ENCODE data around the gene ABCC10. TPM values are rescaled to one million over a fixed set of nuclear protein-coding genes. Genes with fewer than 3 reads are reported as not detected.
"Not testable (repeated sequence)": the region's sequence is repeated elsewhere in the genome, so short reads cannot be mapped to it uniquely, and the experiment has no call there.

Gene ABCC10
- 15.0 and 21.7 TPM in 2 replicates for total RNA-seq

DNA sequence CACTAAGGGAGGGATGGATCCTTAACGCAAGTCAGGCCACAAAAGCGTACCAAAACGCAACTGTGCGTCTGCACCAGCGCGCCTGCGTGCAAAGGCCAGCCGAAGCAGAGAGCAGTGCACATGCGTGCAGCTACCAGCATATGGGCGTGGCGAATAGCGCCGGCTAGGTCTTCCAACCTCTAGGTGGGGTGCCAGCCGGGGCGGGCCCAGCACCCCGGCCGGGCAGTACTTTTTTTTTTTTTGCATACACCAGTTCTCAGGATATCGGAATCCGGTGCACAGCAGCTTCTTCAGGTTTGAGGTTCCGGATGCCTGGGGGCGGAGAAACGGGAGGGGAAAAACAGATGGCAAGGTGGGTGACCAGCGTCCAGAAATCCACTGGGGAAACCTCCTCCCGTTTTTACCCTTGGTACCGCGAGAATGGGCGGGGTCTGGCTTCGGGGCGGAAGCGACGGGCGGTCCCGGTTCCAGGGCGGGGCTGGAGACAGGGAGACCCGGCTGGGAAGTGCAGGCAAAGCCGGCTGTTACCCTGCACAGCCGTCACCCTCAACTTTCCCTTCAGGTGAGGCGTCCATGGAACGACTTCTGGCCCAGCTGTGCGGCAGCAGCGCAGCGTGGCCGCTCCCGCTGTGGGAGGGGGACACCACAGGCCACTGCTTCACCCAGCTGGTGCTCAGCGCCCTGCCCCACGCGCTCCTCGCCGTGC, at the start of gene ABCC10:
TSS of gene ABCC10 (plus strand) at position 136 of the 706 bp plus-strand sequence. CDS start at position 574, 438 bp downstream.
- peak; percentile 77 for DNase-seq (ENCODE audit: low read depth, low spot score)

GRCh38 chr6:43377710-43378229, 49.6 kb upstream of the ABCC10 start:
- DNase-seq (ENCODE audit: low read depth, low spot score): no peak

- DNase-seq (ENCODE audit: low read depth, low spot score): no peak
These were observed 48.7 kb upstream of the ABCC10 start for GRCh38 chr6:43378631-43379030.

GRCh38 chr6:43380858-43381257, 46.5 kb upstream of the ABCC10 start:
- not testable (repeated sequence) for DNase-seq (ENCODE audit: low read depth, low spot score)

DNA sequence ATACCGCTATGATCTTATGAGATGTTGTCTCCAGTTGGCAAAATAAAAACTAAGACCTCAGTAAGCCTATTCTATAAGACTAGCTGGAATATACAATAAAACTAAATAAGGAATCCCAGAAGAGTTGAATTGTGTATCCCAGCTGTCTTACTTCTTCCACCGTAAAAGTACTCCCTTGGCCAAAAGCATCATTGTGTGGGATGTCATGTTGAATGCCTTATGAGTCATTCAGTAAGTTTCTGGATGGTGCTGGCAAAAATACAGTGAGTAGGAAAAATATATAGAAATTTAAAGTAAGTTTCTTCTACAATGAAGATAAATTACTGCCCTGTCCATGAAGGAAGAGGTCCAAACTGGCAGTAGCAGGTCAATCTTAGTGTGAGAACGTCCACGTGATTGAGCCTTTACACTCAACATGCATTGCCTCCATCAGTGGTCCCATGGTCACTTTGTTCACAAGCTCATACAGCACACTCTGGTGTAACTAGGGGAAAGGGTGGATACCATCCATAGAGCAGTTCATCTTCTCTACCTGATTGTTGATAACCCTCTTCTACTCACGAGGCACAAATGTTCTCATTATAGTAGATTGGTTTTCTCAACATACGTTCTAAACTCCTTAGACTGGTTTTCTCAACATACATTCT, 44.2 kb upstream of the ABCC10 start:
- no peak for DNase-seq (ENCODE audit: low read depth, low spot score)

- no peak for DNase-seq (ENCODE audit: low read depth, low spot score)
These were observed 40.8 kb upstream of the ABCC10 start for GRCh38 chr6:43386492-43386891.

GRCh38 chr6:43389730-43390295, 37.5 kb upstream of the ABCC10 start:
- no peak for DNase-seq (ENCODE audit: low read depth, low spot score)

GRCh38 chr6:43390753-43391439, 36.4 kb upstream of the ABCC10 start:
- not testable (repeated sequence) for DNase-seq (ENCODE audit: low read depth, low spot score)

DNA sequence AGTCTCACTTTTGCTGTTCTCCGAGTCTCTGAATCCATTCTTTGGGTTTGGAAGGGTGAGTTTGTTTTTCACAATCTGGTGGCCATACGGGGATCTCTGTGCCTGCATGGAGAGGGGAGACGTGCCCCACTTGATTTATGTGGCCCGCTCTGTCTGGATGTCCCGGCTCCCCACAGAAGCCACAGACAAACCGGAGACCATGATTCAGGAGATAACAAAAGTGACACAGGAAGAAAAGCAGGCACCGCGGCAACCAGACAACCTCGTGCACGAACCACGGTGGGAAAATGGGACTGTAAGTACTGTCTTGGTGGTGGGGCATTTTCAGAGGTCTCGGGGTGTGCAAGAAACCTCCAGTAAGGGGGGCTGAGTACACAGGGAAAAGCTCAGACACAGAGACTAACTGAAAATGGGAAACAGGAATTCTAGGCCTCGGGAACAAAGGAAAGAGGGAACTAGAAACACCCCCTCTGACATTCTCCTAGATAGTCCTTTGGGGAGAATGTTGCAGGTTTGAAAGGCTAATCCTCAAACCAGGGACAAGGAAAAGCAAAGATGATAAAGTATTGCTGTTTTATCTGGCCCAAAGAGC, 35.8 kb upstream of the ABCC10 start:
- DNase-seq (ENCODE audit: low read depth, low spot score): no peak

- not testable (repeated sequence) for DNase-seq (ENCODE audit: low read depth, low spot score)
These were observed 34.2 kb upstream of the ABCC10 start for GRCh38 chr6:43393133-43393532.

GRCh38 chr6:43393602-43394001, 33.7 kb upstream of the ABCC10 start:
- DNase-seq (ENCODE audit: low read depth, low spot score): no peak

- DNase-seq (ENCODE audit: low read depth, low spot score): no peak
These were observed 32.4 kb upstream of the ABCC10 start for GRCh38 chr6:43394982-43395381.

- DNase-seq (ENCODE audit: low read depth, low spot score): no peak
These were observed 31.6 kb upstream of the ABCC10 start for GRCh38 chr6:43395776-43396175.

DNA sequence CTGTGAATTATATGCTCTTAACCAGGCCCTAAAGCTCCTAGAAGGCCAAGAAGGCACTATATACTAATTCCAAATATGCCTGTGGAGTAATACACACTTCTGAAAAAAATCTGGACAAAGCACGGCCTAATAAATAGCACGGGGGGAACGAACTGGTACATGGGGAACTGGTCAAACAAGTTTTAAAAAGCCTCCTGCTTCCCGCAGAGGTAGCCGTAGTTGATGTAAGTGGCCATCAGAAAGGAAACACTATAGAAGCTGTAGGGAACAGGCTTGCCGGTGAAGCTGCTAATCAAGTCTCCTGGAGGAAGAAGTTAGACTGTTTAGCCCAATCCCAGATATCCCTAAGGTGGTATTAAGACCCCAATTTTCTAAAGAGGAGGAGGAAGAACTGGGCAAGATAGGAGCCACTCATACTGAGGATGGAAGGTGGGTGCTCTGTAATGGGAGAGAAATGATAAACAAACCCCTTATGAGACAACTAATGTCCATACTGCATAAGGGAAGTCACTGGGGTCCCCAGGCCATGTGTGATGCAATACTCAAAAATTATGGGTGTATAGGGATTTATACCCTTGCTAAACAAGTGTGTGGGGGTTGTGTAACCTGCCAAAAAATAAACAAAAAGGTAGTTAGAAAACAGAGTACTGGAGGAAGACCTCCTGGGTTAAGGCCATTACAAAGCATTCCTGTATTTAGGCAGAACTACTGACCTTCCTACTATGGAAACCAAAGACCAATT, 30.8 kb upstream of the ABCC10 start:
- DNase-seq (ENCODE audit: low read depth, low spot score): no peak

- DNase-seq (ENCODE audit: low read depth, low spot score): no peak
These were observed 27.3 kb upstream of the ABCC10 start for GRCh38 chr6:43399932-43400487.

- no peak for DNase-seq (ENCODE audit: low read depth, low spot score)
These were observed 25.6 kb upstream of the ABCC10 start for GRCh38 chr6:43401730-43402129.

DNA sequence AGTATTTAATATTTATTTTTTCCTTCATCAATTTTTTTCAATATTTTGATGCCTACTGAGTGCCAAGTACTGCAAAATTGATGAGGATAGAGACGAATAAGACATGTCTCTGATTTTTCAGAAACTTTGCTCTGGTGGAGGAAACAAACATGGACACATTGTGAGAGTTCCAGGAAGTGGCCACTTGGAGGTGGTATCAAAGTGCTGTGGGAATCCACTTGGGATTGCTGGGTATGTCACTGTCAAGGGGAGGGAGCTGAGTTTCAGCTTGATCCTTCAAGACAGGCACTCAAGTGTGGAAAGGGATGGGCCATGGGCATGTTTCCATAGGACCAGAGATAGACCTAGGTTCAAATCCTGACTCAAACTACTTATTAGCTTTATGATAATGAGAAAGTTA, 24.5 kb upstream of the ABCC10 start:
- no peak for DNase-seq (ENCODE audit: low read depth, low spot score)

- DNase-seq (ENCODE audit: low read depth, low spot score): no peak
These were observed 22.0 kb upstream of the ABCC10 start for GRCh38 chr6:43405354-43405753.

DNA sequence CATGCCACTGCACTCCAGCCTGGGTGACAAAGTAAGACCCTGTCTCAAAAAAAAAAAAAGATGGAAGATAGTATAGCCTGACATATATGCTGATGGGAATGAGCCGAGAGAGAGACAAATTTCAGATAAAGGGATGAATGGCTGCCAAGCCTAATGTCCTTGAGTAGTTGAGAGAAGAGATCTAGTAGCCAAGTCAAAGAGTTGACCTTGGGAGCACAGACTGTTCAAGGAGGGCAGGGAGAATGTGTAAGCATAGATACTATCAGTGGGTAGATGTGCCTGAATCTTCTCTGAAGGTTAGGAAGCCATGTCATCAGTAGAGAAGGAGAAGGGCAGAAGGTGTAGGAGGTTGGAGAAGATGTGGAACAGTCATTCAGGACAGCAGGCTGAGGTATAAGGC, 20.0 kb upstream of the ABCC10 start:
- no peak for DNase-seq (ENCODE audit: low read depth, low spot score)

- no peak for DNase-seq (ENCODE audit: low read depth, low spot score)
These were observed 19.1 kb upstream of the ABCC10 start for GRCh38 chr6:43408259-43408658.
